H1 (cell line): ENCODE measurements around the gene NTPCR. TPM values are rescaled to one million over a fixed set of nuclear protein-coding genes. Genes with fewer than 3 reads are reported as not detected.

Experiments
- CTCF ChIA-PET: fragments of 300-600 bp; sonication (Branson Sonifier 250); formaldehyde crosslinking; loops from one replicate; lab custom pipeline; 2021; ENCODE audit not compliant: partially characterized antibody; lab: Charles Lee
- POLR2A ChIA-PET: fragments of 300-600 bp; sonication (Branson Sonifier 250); formaldehyde crosslinking; loops from one replicate; lab custom pipeline; 2021; ENCODE audit warnings: inconsistent platforms; ENCODE audit not compliant: partially characterized antibody; lab: Charles Lee
- DNase-seq, 2 experiments: peaks; one replicate each; pipeline versions ENCODE4 v3.0.0 to v3.0.0-alpha.2; 2010 to 2022; ENCODE audit warnings: low spot score in 2 of 2, low read depth in 1 of 2, mixed read lengths in 1 of 2
- FAIRE-seq: peaks from 2 replicates; lab custom pipeline; 2011; peaks lifted over from hg19 to GRCh38; lab: Jason Lieb, UNC
- H2AFZ ChIP-seq: 2 replicates; pipeline ENCODE4 v1.8.1; 2012; ENCODE audit warnings: low read length, inconsistent platforms
- H2AK5ac ChIP-seq: 2 replicates; pipeline ENCODE4 v1.6.1; 2013; ENCODE audit warnings: low read depth, low read length
- H2BK120ac ChIP-seq: replicated peaks from 2 replicates; pipeline ENCODE3; 2013; ENCODE audit warnings: low read depth, low read length, inconsistent platforms
- H2BK12ac ChIP-seq: 2 replicates; pipeline ENCODE4 v1.6.1; 2013; ENCODE audit warnings: low read depth, low read length
- H2BK15ac ChIP-seq: 2 replicates; pipeline ENCODE4 v1.6.1; 2013; ENCODE audit warnings: low read length
- H2BK20ac ChIP-seq: 2 replicates; pipeline ENCODE4 v1.6.1; 2013; ENCODE audit warnings: low read length
- H2BK5ac ChIP-seq: 2 replicates; pipeline ENCODE4 v1.6.1; 2013; ENCODE audit warnings: low read depth, low read length
- H3K14ac ChIP-seq: 2 replicates; pipeline ENCODE4 v1.6.1; 2013; ENCODE audit warnings: inconsistent platforms; ENCODE audit not compliant: insufficient read length
- H3K18ac ChIP-seq: 2 replicates; pipeline ENCODE4 v1.6.1; 2013; ENCODE audit warnings: low read length; ENCODE audit errors: extremely low read depth
- H3K23ac ChIP-seq: 2 replicates; pipeline ENCODE4 v1.6.1; 2013; ENCODE audit warnings: inconsistent platforms; ENCODE audit not compliant: insufficient read length
- H3K23me2 ChIP-seq: 2 replicates; pipeline ENCODE4 v1.6.1; 2013; ENCODE audit warnings: low read depth, low read length
- H3K27ac ChIP-seq: 2 replicates; pipeline ENCODE4 v1.6.1; 2011; ENCODE audit warnings: low read depth, low read length, inconsistent platforms
- H3K27me3 ChIP-seq, 4 experiments: replicated peaks in 1 of 4; 1 replicate in 1 of 4; 2 replicates in 3 of 4; pipeline versions ENCODE4 v1.6.1 to v1.8.1; 2011 to 2013; ENCODE audit warnings: low read length in 3 of 4, mild to moderate bottlenecking in 3 of 4, inconsistent platforms in 2 of 4, mixed read lengths in 2 of 4, moderate library complexity in 1 of 4; ENCODE audit not compliant: control insufficient read depth in 3 of 4, insufficient read depth in 3 of 4; ENCODE audit errors: extremely low read depth in 1 of 4
- H3K36me3 ChIP-seq, 4 experiments: 2 replicates each; pipeline versions ENCODE4 v1.6.1 to v1.8.1; 2011 to 2013; ENCODE audit warnings: mild to moderate bottlenecking in 4 of 4, low read length in 3 of 4, moderate library complexity in 2 of 4, control low read depth in 1 of 4, inconsistent platforms in 1 of 4; ENCODE audit not compliant: insufficient read depth in 4 of 4, control insufficient read depth in 2 of 4
- H3K4ac ChIP-seq: replicated peaks from 2 replicates; pipeline ENCODE3; 2013; ENCODE audit warnings: low read length, low read depth, mixed read lengths, inconsistent platforms; ENCODE audit not compliant: insufficient read length
- H3K4me1 ChIP-seq, 4 experiments: replicated peaks in 1 of 4; 1 replicate in 1 of 4; 2 replicates in 3 of 4; pipeline versions ENCODE4 v1.6.1 to v1.8.1; 2011 to 2013; ENCODE audit warnings: low read length in 3 of 4, inconsistent platforms in 2 of 4, mixed read lengths in 1 of 4; ENCODE audit not compliant: insufficient read depth in 4 of 4, control insufficient read depth in 3 of 4
- H3K4me2 ChIP-seq, 2 experiments: 2 replicates each; pipeline versions ENCODE4 v1.6.1 to v1.8.1; 2011 to 2013; ENCODE audit warnings: low read depth in 2 of 2, low read length in 2 of 2, control low read depth in 1 of 2, inconsistent platforms in 1 of 2, mild to moderate bottlenecking in 1 of 2; ENCODE audit not compliant: insufficient read depth in 1 of 2
- H3K4me3 ChIP-seq, 4 experiments: fragments of 200-600, 300-600 bp in 1 of 4; sonication (generic), shearing (Covaris generic), sonication (Bioruptor Twin) in 1 of 4; 2 replicates each; pipeline versions ENCODE4 v1.5.1 to v1.8.1; 2011 to 2016; ENCODE audit warnings: low read length in 4 of 4, low read depth in 3 of 4, control low read depth in 2 of 4, inconsistent platforms in 2 of 4, mild to moderate bottlenecking in 2 of 4, mixed read lengths in 1 of 4, moderate library complexity in 1 of 4; ENCODE audit not compliant: insufficient read depth in 2 of 4; ENCODE audit errors: extremely low read depth in 1 of 4
- H3K56ac ChIP-seq: replicated peaks from 2 replicates; pipeline ENCODE3; 2013; ENCODE audit warnings: low read depth, mild to moderate bottlenecking, mixed read lengths, low read length, inconsistent platforms; ENCODE audit not compliant: insufficient read length
- H3K79me1 ChIP-seq: 2 replicates; pipeline ENCODE4 v1.6.1; 2013; ENCODE audit warnings: low read depth, low read length, control low read depth
- H3K79me2 ChIP-seq, 2 experiments: 2 replicates each; pipeline versions ENCODE4 v1.6.1 to v1.8.1; 2012 to 2013; ENCODE audit warnings: low read length in 2 of 2, mild to moderate bottlenecking in 2 of 2, inconsistent platforms in 1 of 2; ENCODE audit not compliant: insufficient read depth in 2 of 2, control insufficient read depth in 1 of 2
- H3K9ac ChIP-seq, 4 experiments: replicated peaks in 1 of 4; 1 replicate in 1 of 4; 2 replicates in 3 of 4; pipeline versions ENCODE4 v1.6.1 to v1.8.1; 2011 to 2013; ENCODE audit warnings: low read depth in 3 of 4, low read length in 3 of 4, control low read depth in 2 of 4, mild to moderate bottlenecking in 2 of 4, moderate library complexity in 2 of 4, inconsistent platforms in 1 of 4; ENCODE audit errors: extremely low read depth in 1 of 4
- H3K9me3 ChIP-seq, 2 experiments: 2 replicates each; pipeline versions ENCODE4 v1.6.1 to v1.8.1; 2012 to 2013; ENCODE audit warnings: mild to moderate bottlenecking in 2 of 2, moderate library complexity in 2 of 2, control low read depth in 1 of 2, inconsistent platforms in 1 of 2, low read depth in 1 of 2, low read length in 1 of 2, mixed read lengths in 1 of 2; ENCODE audit not compliant: insufficient read depth in 2 of 2
- H4K20me1 ChIP-seq, 2 experiments: replicated peaks in 1 of 2; 2 replicates each; pipeline versions ENCODE3 to v1.8.1; 2011 to 2013; ENCODE audit warnings: inconsistent platforms in 2 of 2, low read length in 2 of 2, mild to moderate bottlenecking in 1 of 2; ENCODE audit not compliant: insufficient read depth in 2 of 2, control insufficient read depth in 1 of 2
- H4K5ac ChIP-seq: 2 replicates; pipeline ENCODE4 v1.6.1; 2013; ENCODE audit warnings: low read length, low read depth, mixed read lengths, inconsistent platforms; ENCODE audit not compliant: insufficient read length
- H4K8ac ChIP-seq: 2 replicates; pipeline ENCODE4 v1.8.0; 2013; ENCODE audit warnings: mild to moderate bottlenecking, moderate library complexity, low read length, inconsistent platforms; ENCODE audit not compliant: insufficient read depth; ENCODE audit errors: extremely low read depth
- H4K91ac ChIP-seq: replicated peaks from 2 replicates; pipeline ENCODE3; 2013; ENCODE audit warnings: low read length, mixed read lengths, inconsistent platforms; ENCODE audit not compliant: insufficient read length
- CHD1 ChIP-seq: IDR thresholded peaks from 2 replicates; pipeline ENCODE4 v1.6.1; 2012; ENCODE audit warnings: low read depth, low read length, improper control_type of control experiment
- POLR2AphosphoS5 ChIP-seq: IDR thresholded peaks from 2 replicates; pipeline ENCODE4 v1.6.1; 2011; ENCODE audit warnings: low read depth, low read length
- RAD21 ChIP-seq, 2 experiments: IDR thresholded peaks in 1 of 2; conservative IDR thresholded peaks in 1 of 2; 2 replicates each; pipeline ENCODE4 v1.6.1; 2011; ENCODE audit warnings: low read depth in 2 of 2, low read length in 2 of 2, improper control_type of control experiment in 1 of 2, inconsistent platforms in 1 of 2, mild to moderate bottlenecking in 1 of 2, moderate library complexity in 1 of 2
- TAF7 ChIP-seq: optimal IDR thresholded peaks from 2 replicates; pipeline ENCODE3; 2011; ENCODE audit warnings: low read depth, mild to moderate bottlenecking, inconsistent platforms, low read length, moderate library complexity, borderline replicate concordance
- USF2 ChIP-seq: IDR thresholded peaks from 2 replicates; pipeline ENCODE4 v1.6.1; 2011; ENCODE audit warnings: low read length, improper control_type of control experiment
- WGBS, 2 experiments: shearing (Covaris generic) in 1 of 2; methylation state at CpG; one replicate each; pipeline versions ENCODE4 v1.1.6 to v1.1.7; 2013 to 2015; ENCODE audit warnings: low lambda C conversion rate in 2 of 2, mixed read lengths in 2 of 2, inconsistent platforms in 1 of 2, low coverage in 1 of 2, missing lambda C conversion rate in 1 of 2; ENCODE audit not compliant: insufficient replicate concordance in 2 of 2, insufficient coverage in 1 of 2, insufficient read length in 1 of 2; ENCODE audit errors: extremely low coverage in 1 of 2, missing lambda C conversion rate in 1 of 2; 5-methylcytosine and 5-hydroxymethylcytosine counted together
- polyA plus RNA-seq, 7 experiments: library from polyadenylated mRNA; depleted of rRNA in 3 of 7; stranded (reverse) in 5 of 7; unstranded in 2 of 7; fragments of >200 nt in 5 of 7; fragments of 200-250 nt in 2 of 7; gene quantifications; 1 replicate in 5 of 7; 2 replicates in 1 of 7; 4 replicates in 1 of 7; pipeline versions ENCODE4 v1.2.1 to v1.2.3, GENCODE V29; 2011 to 2013; ENCODE audit warnings: missing spikeins in 2 of 7, mixed read lengths in 2 of 7
- total RNA-seq: library from RNA; stranded (reverse); fragmentation: NEBNext Ultra II Directional; extraction: Animal tissue kit (Norgen Biotek cat#: 25700); gene quantifications from 2 replicates; pipeline ENCODE4 v1.2.1, GENCODE V29; 2021

Gene NTPCR
- total and polyA plus RNA-seq, 2 of the 8 experiments (the other 6 are each of a cell fraction or from before 2014, with no cell fraction given): 22.6 to 73.1 TPM

- H3K9me3 ChIP-seq: no peaks in the 10 kb centered on the region
- H3K4ac ChIP-seq: no peak overlapping the region
- no peaks in the 10 kb centered on the region; the same call in 1 of the 2 replicates for H3K79me1 ChIP-seq
- no peak overlapping the region for H3K23ac ChIP-seq
- no peak overlapping the region for H3K18ac ChIP-seq
- no peak overlapping the region for H3K4me2 ChIP-seq
- CTCF ChIA-PET: interaction anchor here (0.9 to 2.0 kb wide), 5 partner anchors 14 to 356 kb away, joined by 3 to 6 read pairs (median 3); no protein-coding TSS in a partner anchor
- no peak overlapping the region for H2BK15ac ChIP-seq
- POLR2A ChIA-PET: no interaction called here
- H2BK120ac ChIP-seq: no peak overlapping the region
- 89% methylated on average over 22 of the region's 25 CpGs; no CpG with 5 or more reads in 1 of the 2 experiments for WGBS, 2 experiments
- H2AK5ac ChIP-seq: no peak overlapping the region
- no peak for DNase-seq
- no peaks in the 10 kb centered on the region for H3K23me2 ChIP-seq
- H3K9ac ChIP-seq: no peak overlapping the region
- H3K36me3 ChIP-seq: peaks cover 0 to 7% (median 5%) of the 10 kb centered on the region in 4 experiments; a peak in 6 of 8 replicates
- H3K14ac ChIP-seq: no peak overlapping the region
- H3K4me3 ChIP-seq: no peak overlapping the region
- no peaks in the 10 kb centered on the region for H3K79me2 ChIP-seq
- H3K27me3 ChIP-seq: no peaks in the 10 kb centered on the region
- no peak overlapping the region for H4K91ac ChIP-seq
- no peak overlapping the region for H2BK20ac ChIP-seq
- no peak overlapping the region for H3K56ac ChIP-seq
- TF ChIP-seq RAD21 (IDR thresholded peaks at IDR 0.05 in 1 of 2, conservative IDR thresholded peaks at IDR 0.05 in 1 of 2; ENCODE audit: low read depth in 2 of 2, low read length in 2 of 2): no peak
- no peak for TF ChIP-seq USF2
- no peak for TF ChIP-seq TAF7
- peak; percentile 13; the same call in 1 of the 2 replicates for TF ChIP-seq POLR2AphosphoS5
- no peak for TF ChIP-seq CHD1
- no peaks in the 10 kb centered on the region for H3K4me1 ChIP-seq
- no peak overlapping the region for H2BK12ac ChIP-seq
- H3K27ac ChIP-seq: 0 out of 2 replicates have a peak overlapping the region, but pooled peaks have one; percentile 46
- FAIRE-seq: no peak
- H4K20me1 ChIP-seq: peaks cover 0 to 3% of the 10 kb centered on the region in 2 experiments
- H4K5ac ChIP-seq: no peak overlapping the region
- H2BK5ac ChIP-seq: 0 out of 2 replicates have a peak overlapping the region, but pooled peaks have one; percentile 30
- H2AFZ ChIP-seq: no peak overlapping the region
- H4K8ac ChIP-seq: peak overlapping the region; percentile 41; the same call in 1 of the 2 replicates
Measured at GRCh38 chr1:232983817-232984567, 33.6 kb downstream of the NTPCR start.
